ENCODE measurements around the gene PIP4P1. TPM values are rescaled to one million over a fixed set of nuclear protein-coding genes. Genes with fewer than 3 reads are reported as not detected.

Gene PIP4P1
- total and polyA plus RNA-seq, 12 donors, result 10.6 to 60.1 (median 29.5) TPM

Small RNAs within 50 kb of the gene (small RNA-seq; reads per million reads assigned to genes)
- 0.33 to 1.4 reads per million in 2 donors for gene RNA5SP382

Other genes starting within 250 kb of the PIP4P1 start
- gene OR11H6, start 237.7 kb downstream of the PIP4P1 start, total RNA-seq, result not detected
- gene OR11H6, start 237.7 kb downstream of the PIP4P1 start, polyA plus RNA-seq, result not detected
- gene OR11H7, start 232.5 kb downstream of the PIP4P1 start, total RNA-seq, result not detected
- gene OR11H7, start 232.5 kb downstream of the PIP4P1 start, polyA plus RNA-seq, result not detected
- not detected for gene OR11H4, start 222.1 kb downstream of the PIP4P1 start, total RNA-seq
- gene OR11H4, start 222.1 kb downstream of the PIP4P1 start, polyA plus RNA-seq, result not detected
- gene TTC5, start 155.5 kb downstream of the PIP4P1 start, total RNA-seq, result 10 to 100 TPM in 7 of 9 donors, 1 to 10 TPM in 2; 7.9 to 28.6 (median 18.1) TPM
- gene TTC5, start 155.5 kb downstream of the PIP4P1 start, polyA plus RNA-seq, result 10 to 100 TPM in 1 of 3 donors, 1 to 10 TPM in 2; 3.9 to 12.7 (median 9.2) TPM
- gene CCNB1IP1, start 128.2 kb downstream of the PIP4P1 start, total RNA-seq, result 10 to 100 TPM; 16.8 to 42.7 (median 31.8) TPM
- gene CCNB1IP1, start 128.2 kb downstream of the PIP4P1 start, polyA plus RNA-seq, result 10 to 100 TPM; 21.2 to 62.5 (median 41.9) TPM
- gene PARP2, start 117.8 kb downstream of the PIP4P1 start, total RNA-seq, result 10 to 100 TPM in 7 of 9 donors, 1 to 10 TPM in 2; 8.5 to 40.3 (median 22.9) TPM
- gene PARP2, start 117.8 kb downstream of the PIP4P1 start, polyA plus RNA-seq, result 10 to 100 TPM; 30.5 to 55.2 (median 33.9) TPM
- 10 to 100 TPM in 8 of 9 donors, 1 to 10 TPM in 1; 8.7 to 59.8 (median 35.6) TPM for gene TEP1, start 47.9 kb downstream of the PIP4P1 start, total RNA-seq
- gene TEP1, start 47.9 kb downstream of the PIP4P1 start, polyA plus RNA-seq, result 10 to 100 TPM; 22.9 to 39.7 (median 24.9) TPM
- under 1 TPM in 8 of 9 donors, not detected in 1; 0.18 to 0.95 (median 0.37) TPM for gene KLHL33, start 25.3 kb downstream of the PIP4P1 start, total RNA-seq
- gene KLHL33, start 25.3 kb downstream of the PIP4P1 start, polyA plus RNA-seq, result under 1 TPM; 0.13 to 0.64 (median 0.17) TPM
- gene OSGEP, start 6.6 kb downstream of the PIP4P1 start, total RNA-seq, result 10 to 100 TPM; 25.0 to 57.2 (median 37.4) TPM
- gene OSGEP, start 6.6 kb downstream of the PIP4P1 start, polyA plus RNA-seq, result 100 to 1,000 TPM in 2 of 3 donors, 10 to 100 TPM in 1; 31.8 to 102 (median 102) TPM
- 100 to 1,000 TPM in 8 of 9 donors, 10 to 100 TPM in 1; 98.4 to 206 (median 165) TPM for gene APEX1, start 6.2 kb downstream of the PIP4P1 start, total RNA-seq
- 100 to 1,000 TPM in 2 of 3 donors, 10 to 100 TPM in 1; 94.1 to 304 (median 125) TPM for gene APEX1, start 6.2 kb downstream of the PIP4P1 start, polyA plus RNA-seq
- 10 to 100 TPM in 7 of 9 donors, 1 to 10 TPM in 2; 5.4 to 57.5 (median 17.4) TPM for gene PNP, start 8.0 kb upstream of the PIP4P1 start, total RNA-seq
- 100 to 1,000 TPM in 1 of 3 donors, 10 to 100 TPM in 2; 14.3 to 101 (median 25.6) TPM for gene PNP, start 8.0 kb upstream of the PIP4P1 start, polyA plus RNA-seq
- under 1 TPM in 5 of 9 donors, not detected in 4; 0.21 to 0.75 (median 0.58) TPM for gene RNASE10, start 44.1 kb upstream of the PIP4P1 start, total RNA-seq
- under 1 TPM in 2 of 3 donors, not detected in 1; 0.30 to 0.32 TPM for gene RNASE10, start 44.1 kb upstream of the PIP4P1 start, polyA plus RNA-seq
- not detected for gene RNASE9, start 99.6 kb upstream of the PIP4P1 start, total RNA-seq
- gene RNASE9, start 99.6 kb upstream of the PIP4P1 start, polyA plus RNA-seq, result not detected
- gene RNASE11, start 126.6 kb upstream of the PIP4P1 start, total RNA-seq, result under 1 TPM in 1 of 9 donors, not detected in 8; 0.11 TPM
- under 1 TPM in 1 of 3 donors, not detected in 2; 0.57 TPM for gene RNASE11, start 126.6 kb upstream of the PIP4P1 start, polyA plus RNA-seq
- gene RNASE12, start 129.9 kb upstream of the PIP4P1 start, total RNA-seq, result not detected
- gene RNASE12, start 129.9 kb upstream of the PIP4P1 start, polyA plus RNA-seq, result not detected
- gene OR6S1, start 180.3 kb upstream of the PIP4P1 start, total RNA-seq, result not detected
- gene OR6S1, start 180.3 kb upstream of the PIP4P1 start, polyA plus RNA-seq, result not detected
- gene RNASE4, start 223.1 kb upstream of the PIP4P1 start, total RNA-seq, result 10 to 100 TPM in 2 of 9 donors, 1 to 10 TPM in 7; 1.2 to 24.9 (median 7.7) TPM
- 10 to 100 TPM in 1 of 3 donors, 1 to 10 TPM in 2; 6.0 to 12.7 (median 9.8) TPM for gene RNASE4, start 223.1 kb upstream of the PIP4P1 start, polyA plus RNA-seq
- 10 to 100 TPM in 1 of 9 donors, 1 to 10 TPM in 7, under 1 TPM in 1; 0.78 to 12.0 (median 3.6) TPM for gene ANG, start 227.3 kb upstream of the PIP4P1 start, total RNA-seq
- gene ANG, start 227.3 kb upstream of the PIP4P1 start, polyA plus RNA-seq, result 1 to 10 TPM; 1.8 to 10.0 (median 3.7) TPM